Left renal pelvis (tissue), 4 donors: ENCODE measurements around the gene GPR153. TPM values are rescaled to one million over a fixed set of nuclear protein-coding genes. Genes with fewer than 3 reads are reported as not detected.
"Not testable (repeated sequence)": the region's sequence is repeated elsewhere in the genome, so short reads cannot be mapped to it uniquely, and the experiment has no call there.

Experiments used
- DNase-seq, 4 donors: peaks; one replicate each; pipeline ENCODE4 v3.0.0-alpha.2; 2013; ENCODE audit warnings: low read depth in 4 of 4, low spot score in 3 of 4
- polyA plus RNA-seq, 4 donors: library from polyadenylated mRNA; unstranded; fragments of 120-200 nt; gene quantifications; one replicate each; pipeline ENCODE4 v1.2.1, GENCODE V29; 2013; ENCODE audit not compliant: insufficient read length in 4 of 4

Gene GPR153
- 1 to 10 TPM; 6.3 to 7.9 (median 7.5) TPM for polyA plus RNA-seq

GRCh38 chr1:6260961-6261614 lies at the start of gene GPR153:
GPR153 (minus strand) TSS chr1:6261098; CDS start chr1:6254905, 6,193 bp downstream.
- no peak for DNase-seq

GRCh38 chr1:6310116-6310848 lies 49.4 kb upstream of the GPR153 start:
- DNase-seq: no peak

- DNase-seq: no peak
Observed at GRCh38 chr1:6309564-6309963, 48.7 kb upstream of the GPR153 start.

- no peak for DNase-seq
Observed at GRCh38 chr1:6308449-6308848, 47.6 kb upstream of the GPR153 start.

- not testable (repeated sequence) for DNase-seq
Observed at GRCh38 chr1:6307682-6308081, 46.8 kb upstream of the GPR153 start.

- DNase-seq: no peak
Observed at GRCh38 chr1:6307099-6307498, 46.2 kb upstream of the GPR153 start.

GRCh38 chr1:6303397-6304012 lies 42.6 kb upstream of the GPR153 start:
- DNase-seq: no peak

GRCh38 chr1:6302568-6302967 lies 41.7 kb upstream of the GPR153 start:
- DNase-seq: no peak

GRCh38 chr1:6301526-6301925 lies 40.6 kb upstream of the GPR153 start:
- no peak for DNase-seq

- DNase-seq: no peak
Observed at GRCh38 chr1:6300342-6301048, 39.6 kb upstream of the GPR153 start.

GRCh38 chr1:6299557-6300165 lies 38.8 kb upstream of the GPR153 start:
- no peak for DNase-seq

GRCh38 chr1:6298940-6299465 lies 38.1 kb upstream of the GPR153 start:
- no peak for DNase-seq

GRCh38 chr1:6298530-6298929 lies 37.6 kb upstream of the GPR153 start:
- DNase-seq: no peak

GRCh38 chr1:6295910-6296309 lies 35.0 kb upstream of the GPR153 start:
- no peak for DNase-seq

GRCh38 chr1:6294890-6295556 lies 34.1 kb upstream of the GPR153 start:
- DNase-seq: no peak

- DNase-seq: no peak
Observed at GRCh38 chr1:6294080-6294889, 33.4 kb upstream of the GPR153 start.

GRCh38 chr1:6292102-6292501 lies 31.2 kb upstream of the GPR153 start:
- no peak for DNase-seq

- no peak for DNase-seq
Observed at GRCh38 chr1:6288665-6289064, 27.8 kb upstream of the GPR153 start.

GRCh38 chr1:6288026-6288425 lies 27.1 kb upstream of the GPR153 start:
- no peak for DNase-seq
